Activated T-cell treated with anti-CD3 and anti-CD28 coated beads, Interleukin-2, amount 50 U/mL, for 48 hours (primary cell): ENCODE results near the gene AADACL4.

Experiments used
- DNase-seq, 2 experiments: peaks; one replicate each; pipeline ENCODE4 v3.0.0-alpha.2; 2020

The AADACL4 gene

DNA sequence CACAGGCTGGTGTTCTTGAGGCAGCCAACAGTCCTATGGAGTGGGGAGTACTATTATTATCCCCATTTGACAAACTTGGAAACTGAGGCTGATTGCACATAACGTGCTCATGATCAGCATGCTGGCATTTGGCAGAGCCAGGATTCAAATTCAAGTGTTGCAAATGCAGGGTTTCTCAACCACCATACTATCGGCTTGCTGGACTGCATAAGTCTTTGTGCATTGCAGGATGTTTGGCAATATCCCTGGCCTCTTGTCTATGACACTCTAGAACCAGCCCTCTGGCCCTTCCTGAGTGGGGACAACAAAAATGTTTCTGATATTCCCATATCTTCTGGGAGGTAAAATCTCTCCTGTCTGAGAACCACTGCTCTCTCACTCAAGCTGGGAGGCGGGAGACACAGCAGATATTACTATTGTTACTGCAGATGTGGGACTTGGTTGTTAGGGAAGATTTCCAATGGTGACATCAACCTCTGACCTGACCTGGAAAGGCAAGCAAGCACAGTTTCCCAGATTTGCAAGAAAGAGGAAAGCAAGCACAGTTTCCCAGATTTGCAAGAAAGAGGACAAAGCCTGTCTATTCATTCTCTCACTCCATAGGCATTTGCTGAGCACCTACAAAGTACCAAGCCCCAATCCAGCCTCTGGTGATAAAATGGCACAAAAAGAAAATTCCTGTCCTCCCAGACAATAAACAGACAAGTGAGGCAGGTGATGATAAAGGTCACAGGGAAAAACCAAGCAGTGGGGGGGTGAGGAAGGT lies 71.0 kb downstream of the AADACL4 start:
- DNase-seq = no peak

DNA sequence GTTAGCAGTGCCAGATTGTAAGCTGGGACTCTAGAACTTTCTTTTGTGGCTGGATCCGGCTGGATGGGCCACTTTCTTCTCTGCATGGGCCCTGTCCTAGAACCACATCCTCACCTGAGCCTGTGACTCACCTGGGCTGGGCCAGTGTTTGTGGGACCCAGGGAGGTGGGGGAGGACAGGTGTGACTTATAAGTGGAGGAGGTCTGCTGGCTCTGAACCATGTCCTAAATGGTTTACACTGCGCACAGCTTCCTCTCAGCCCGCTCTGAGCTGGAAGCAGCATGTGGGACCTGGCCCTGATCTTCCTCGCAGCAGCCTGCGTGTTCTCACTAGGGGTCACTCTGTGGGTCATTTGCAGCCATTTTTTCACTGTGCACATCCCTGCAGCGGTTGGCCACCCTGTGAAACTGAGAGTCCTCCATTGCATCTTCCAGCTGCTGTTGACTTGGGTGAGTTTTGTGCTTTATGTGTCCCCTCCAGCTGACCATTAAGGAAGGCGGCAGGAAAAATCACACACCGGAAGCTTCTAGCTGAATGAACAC lies 72.1 kb downstream of the AADACL4 start, which contains the start of gene AADACL3:
AADACL3 (plus strand) TSS at position 215 of the 542 bp plus-strand sequence; CDS start at position 282, 67 bp downstream.
- no peak for DNase-seq
